ENCODE results near the gene SLC9A9.

GRCh38 chr3:143814443-143814889 is 33.8 kb downstream of the SLC9A9 start:
- TF ChIP-seq BACH2 (CRISPR knock-in tag; IDR thresholded peaks at IDR 0.05; ENCODE audit: borderline replicate concordance), result no peak
- no peak for TF ChIP-seq PATZ1 (CRISPR knock-in tag; IDR thresholded peaks at IDR 0.05; ENCODE audit: borderline replicate concordance)
- TF ChIP-seq TCF4 (CRISPR knock-in tag; IDR thresholded peaks at IDR 0.05; ENCODE audit: borderline replicate concordance), result no peak
- TF ChIP-seq ZNF565 (CRISPR knock-in tag; conservative IDR thresholded peaks at IDR 0.05; ENCODE audit: low read depth), result no peak
- no peak for TF ChIP-seq GLIS3 (CRISPR knock-in tag; IDR thresholded peaks at IDR 0.05)
- no peak for TF ChIP-seq CREB5 (CRISPR knock-in tag; IDR thresholded peaks at IDR 0.05; ENCODE audit: low read depth)
- TF ChIP-seq OSR1 (CRISPR knock-in tag; IDR thresholded peaks at IDR 0.05), result no peak
- no peak for TF ChIP-seq ZNF8 (CRISPR knock-in tag; IDR thresholded peaks at IDR 0.05)
- no peak for TF ChIP-seq ZFP3 (CRISPR knock-in tag; IDR thresholded peaks at IDR 0.05)
- no peak for TF ChIP-seq ARNTL (CRISPR knock-in tag; IDR thresholded peaks at IDR 0.05; ENCODE audit: borderline replicate concordance, low read depth)
- TF ChIP-seq SNAI2 (CRISPR knock-in tag; IDR thresholded peaks at IDR 0.05), result no peak
- no peak for TF ChIP-seq ZNF70 (CRISPR knock-in tag; IDR thresholded peaks at IDR 0.05)
- no peak for TF ChIP-seq ZFP30 (CRISPR knock-in tag; IDR thresholded peaks at IDR 0.05)
